HepG2 (cell line): ENCODE data around the gene PUM1. TPM values are rescaled to one million over a fixed set of nuclear protein-coding genes. Genes with fewer than 3 reads are reported as not detected.

ENCODE experiments used
- ATAC-seq: fragments of 200-7000 bp; cut with Tn5 transposase; 3 replicates; pipeline ENCODE4 v1.9.1; 2020; ENCODE audit warnings: mild to moderate bottlenecking, moderate library complexity
- BruUV-seq: library from RNA; stranded (reverse); fragments of 400-500 nt; replicated peaks from 2 replicates; lab custom pipeline; 2021; lab: Mats Ljungman, UMichigan
- CTCF ChIA-PET: fragments of 300-600 bp; formaldehyde crosslinking; extraction: SDS; loops from one replicate; lab custom pipeline; 2021; ENCODE audit warnings: low total read pairs, inconsistent platforms, low intra/inter-chr PET ratio; lab: Yijun Ruan, JAX
- POLR2A ChIA-PET: fragments of 350-600 bp; sonication (Branson Sonifier 250); formaldehyde crosslinking; loops from one replicate; lab custom pipeline; 2020; ENCODE audit warnings: antibody characterized with exemption, inconsistent platforms; lab: Yijun Ruan, JAX
- DNase-seq: peaks from one replicate; pipeline ENCODE4 v3.0.0-alpha.2; 2015; ENCODE audit warnings: low spot score
- FAIRE-seq: peaks from 3 replicates; lab custom pipeline; 2011; peaks lifted over from hg19 to GRCh38; lab: Jason Lieb, UNC
- H2AFZ ChIP-seq: one replicate; pipeline ENCODE4 v1.6.1; 2011; ENCODE audit warnings: low read length, inconsistent platforms
- H3K27ac ChIP-seq: fragments of 300-600 bp; 3 replicates; pipeline ENCODE4 v1.8.0; 2011; ENCODE audit warnings: mixed run types, mild to moderate bottlenecking, mixed read lengths, low read length, inconsistent platforms; ENCODE audit not compliant: insufficient read depth; ENCODE audit errors: extremely low read length
- H3K27me3 ChIP-seq, 2 experiments: fragments of 200-600 bp in 1 of 2; 2 replicates in 1 of 2; 3 replicates in 1 of 2; pipeline versions ENCODE4 v1.6.0 to v1.8.0; 2011; ENCODE audit warnings: low read length in 2 of 2, mild to moderate bottlenecking in 2 of 2, moderate library complexity in 2 of 2, inconsistent platforms in 1 of 2; ENCODE audit not compliant: insufficient read depth in 2 of 2, control insufficient read depth in 1 of 2
- H3K36me3 ChIP-seq, 2 experiments: fragments of 200-600 bp in 1 of 2; replicated peaks in 1 of 2; 2 replicates in 1 of 2; 3 replicates in 1 of 2; pipeline versions ENCODE4 v1.5.1 to v1.8.0; 2011; ENCODE audit warnings: low read length in 2 of 2, inconsistent platforms in 1 of 2; ENCODE audit not compliant: insufficient read depth in 2 of 2, control insufficient read depth in 1 of 2
- H3K4me1 ChIP-seq: 2 replicates; pipeline ENCODE4 v1.5.1; 2012; ENCODE audit warnings: low read length, inconsistent platforms; ENCODE audit not compliant: insufficient read depth
- H3K4me2 ChIP-seq: 2 replicates; pipeline ENCODE4 v1.6.0; 2011; ENCODE audit warnings: low read depth, low read length, inconsistent platforms
- H3K4me3 ChIP-seq, 3 experiments: fragments of 200-600 bp in 1 of 3; sonication (generic), shearing (Covaris generic) in 1 of 3; replicated peaks in 1 of 3; 2 replicates each; pipeline ENCODE4 v1.5.1; 2011 to 2016; ENCODE audit warnings: low read length in 3 of 3, inconsistent platforms in 2 of 3, low read depth in 2 of 3, mild to moderate bottlenecking in 2 of 3, control low read depth in 1 of 3, mixed read lengths in 1 of 3; ENCODE audit not compliant: insufficient read depth in 1 of 3
- H3K79me2 ChIP-seq: one replicate; pipeline ENCODE4 v1.6.1; 2011; ENCODE audit warnings: low read length, inconsistent platforms; ENCODE audit not compliant: insufficient read depth
- H3K9ac ChIP-seq: 2 replicates; pipeline ENCODE4 v1.6.0; 2011; ENCODE audit warnings: mild to moderate bottlenecking, low read depth, low read length, inconsistent platforms; ENCODE audit not compliant: insufficient read depth
- H3K9me3 ChIP-seq: 2 replicates; pipeline ENCODE4 v1.5.1; 2012; ENCODE audit warnings: mild to moderate bottlenecking, low read length
- H4K20me1 ChIP-seq: 2 replicates; pipeline ENCODE4 v1.6.0; 2011; ENCODE audit warnings: inconsistent platforms, mild to moderate bottlenecking, low read length, moderate library complexity; ENCODE audit not compliant: insufficient read depth
- AKNA ChIP-seq: sonication (generic); formaldehyde crosslinking; IDR thresholded peaks from 2 replicates; pipeline ENCODE4 v1.4.0; 2020; ENCODE audit warnings: missing genetic modification reagents, borderline replicate concordance
- BORCS8-MEF2B ChIP-seq: sonication (generic); formaldehyde crosslinking; IDR thresholded peaks from 2 replicates; pipeline ENCODE4 v1.8.0; 2022; ENCODE audit warnings: mild to moderate bottlenecking, missing genetic modification reagents
- CEBPB ChIP-seq: IDR thresholded peaks from 2 replicates; pipeline ENCODE4 v1.6.1; 2011; ENCODE audit warnings: low read depth, low read length, improper control_type of control experiment, borderline replicate concordance
- CHD2 ChIP-seq: IDR thresholded peaks from 2 replicates; pipeline ENCODE4 v1.6.1; 2011; ENCODE audit warnings: low read depth, low read length, improper control_type of control experiment
- HBP1 ChIP-seq: IDR thresholded peaks from 2 replicates; pipeline ENCODE4 v1.6.1; 2016; ENCODE audit warnings: low read depth, control low read depth
- MTERF4 ChIP-seq: sonication (generic); formaldehyde crosslinking; IDR thresholded peaks from 2 replicates; pipeline ENCODE4 v1.8.0; 2023; ENCODE audit warnings: mild to moderate bottlenecking, missing genetic modification reagents
- MXI1 ChIP-seq: IDR thresholded peaks from 3 replicates; pipeline ENCODE4 v1.6.1; 2012; ENCODE audit warnings: low read depth, low read length, inconsistent platforms, borderline replicate concordance
- NAIF1 ChIP-seq: sonication (generic); formaldehyde crosslinking; IDR thresholded peaks from 2 replicates; pipeline ENCODE4 v1.5.0; 2020; ENCODE audit warnings: mild to moderate bottlenecking, missing genetic modification reagents, borderline replicate concordance
- PLSCR1 ChIP-seq: sonication (generic); formaldehyde crosslinking; IDR thresholded peaks from 2 replicates; pipeline ENCODE4 v1.5.0; 2020; ENCODE audit warnings: missing genetic modification reagents, mild to moderate bottlenecking, borderline replicate concordance
- REL ChIP-seq: sonication (generic); formaldehyde crosslinking; conservative IDR thresholded peaks from 2 replicates; pipeline ENCODE4 v1.8.0; 2022; ENCODE audit warnings: mild to moderate bottlenecking, missing genetic modification reagents, moderate library complexity
- RXRA ChIP-seq: sonication (generic); formaldehyde crosslinking; IDR thresholded peaks from 2 replicates; pipeline ENCODE4 v1.5.1; 2020; ENCODE audit warnings: missing genetic modification reagents
- SIX1 ChIP-seq: sonication (generic); formaldehyde crosslinking; IDR thresholded peaks from 2 replicates; pipeline ENCODE4 v1.4.0; 2020; ENCODE audit warnings: missing genetic modification reagents, borderline replicate concordance
- SMAD9 ChIP-seq: sonication (generic); formaldehyde crosslinking; IDR thresholded peaks from 2 replicates; pipeline ENCODE4 v1.5.1; 2020; ENCODE audit warnings: mild to moderate bottlenecking, missing genetic modification reagents
- SSRP1 ChIP-seq: IDR thresholded peaks from 2 replicates; pipeline ENCODE4 v1.6.1; 2016; ENCODE audit warnings: control low read depth
- SYNCRIP ChIP-seq: fragments of 200-400 bp; formaldehyde crosslinking; IDR thresholded peaks from 2 replicates; pipeline ENCODE4 v1.6.1; 2018; ENCODE audit warnings: mild to moderate bottlenecking, low read depth, low read length; ENCODE audit not compliant: insufficient read depth
- ZKSCAN8 ChIP-seq: IDR thresholded peaks from 2 replicates; pipeline ENCODE4 v1.6.1; 2016; ENCODE audit warnings: borderline replicate concordance, missing genetic modification reagents, missing compliant biosample characterization
- ZNF230 ChIP-seq: sonication (generic); formaldehyde crosslinking; IDR thresholded peaks from 2 replicates; pipeline ENCODE4 v1.4.0; 2020; ENCODE audit warnings: mild to moderate bottlenecking, missing genetic modification reagents
- ZNF251 ChIP-seq: sonication (generic); formaldehyde crosslinking; IDR thresholded peaks from 2 replicates; pipeline ENCODE4 v1.9.0; 2021; ENCODE audit warnings: mild to moderate bottlenecking, missing genetic modification reagents
- ZNF713 ChIP-seq: sonication (generic); formaldehyde crosslinking; IDR thresholded peaks from 2 replicates; pipeline ENCODE4 v1.4.0; 2020; ENCODE audit warnings: mild to moderate bottlenecking, missing genetic modification reagents
- WGBS: methylation state at CpG from one replicate; pipeline ENCODE4 v1.1.6; 2017; ENCODE audit warnings: low lambda C conversion rate; 5-methylcytosine and 5-hydroxymethylcytosine counted together
- in situ Hi-C: cut with HindIII; loops from 2 replicates; pipeline ENCODE4 v1.10.0; 2017; ENCODE audit warnings: low pct_unique_long_range_greater_than_20kb; ENCODE audit not compliant: extremely low pct_ligation_motif_present
- intact Hi-C: fragments of 100-400 bp; cut with micrococcal nuclease; formaldehyde crosslinking; loops from one replicate; pipeline ENCODE4 v1.10.0; 2022; ENCODE audit not compliant: unreplicated experiment
- polyA plus RNA-seq, 8 experiments: library from polyadenylated mRNA; depleted of rRNA in 3 of 8; stranded (reverse) in 7 of 8; unstranded in 1 of 8; fragments of >200 nt; fragmentation: Illumina TruSeq in 4 of 8; extraction: Trizol in 4 of 8; gene quantifications; 2 replicates each; pipeline versions ENCODE4 v1.2.1 to v1.2.3, GENCODE V29; 2011 to 2016; ENCODE audit warnings: low read depth in 4 of 8, missing spikeins in 1 of 8, mixed read lengths in 1 of 8; ENCODE audit not compliant: insufficient read depth in 1 of 8
- total RNA-seq, 5 experiments: library from RNA; depleted of rRNA; stranded (reverse); fragments of >200 nt; fragmentation: Illumina TruSeq; extraction: Trizol; gene quantifications; 2 replicates each; pipeline ENCODE4 v1.2.3, GENCODE V29; 2016; ENCODE audit warnings: low read depth in 1 of 5

The PUM1 gene
- total and polyA plus RNA-seq, 2 of the 13 experiments (the other 11 are each of a cell fraction or from before 2014, with no cell fraction given), result 64.7 to 91.0 TPM

GRCh38 chr1:30976143-30976542 is 89.4 kb downstream of the PUM1 start:
- DNase-seq (no peak), ATAC-seq (no peak), FAIRE-seq (no peak)
- Histone ChIP-seq H3K36me3 (peaks cover 12 to 60% of the 10 kb centered on the region in 2 experiments), H3K9ac (no peak overlapping the region), H3K27ac (no peak overlapping the region), H2AFZ (no peak overlapping the region), H3K4me1 (peaks cover 49% of the 10 kb centered on the region), H3K27me3 (no peaks in the 10 kb centered on the region), H3K4me2 (no peak overlapping the region), H3K4me3 (no peak overlapping the region), H3K79me2 (peaks cover 52% of the 10 kb centered on the region), H3K9me3 (no peaks in the 10 kb centered on the region), H4K20me1 (peaks cover 63% of the 10 kb centered on the region)
- ChIA-PET CTCF (no interaction called here), POLR2A (interaction anchor here (0.7 kb wide), 1 partner anchor 90 kb away, joined by 3 read pairs; no protein-coding TSS in a partner anchor)
- in situ Hi-C loops (no loop called here), intact Hi-C loops (no loop called here)
- 100% methylated on average over 2 of the region's 2 CpGs for WGBS
- BruUV-seq, result no TSS peak
- TF ChIP-seq MXI1 (no peak), PLSCR1 (CRISPR knock-in tag) (no peak), HBP1 (CRISPR knock-in tag) (no peak), ZNF713 (CRISPR knock-in tag) (no peak), AKNA (no peak), NAIF1 (no peak), SMAD9 (CRISPR knock-in tag) (no peak), REL (CRISPR knock-in tag) (no peak), SYNCRIP (no peak), BORCS8-MEF2B (no peak), SIX1 (CRISPR knock-in tag) (no peak), ZNF251 (no peak), ZNF230 (CRISPR knock-in tag) (no peak), RXRA (no peak), CEBPB (no peak), ZKSCAN8 (no peak), SSRP1 (CRISPR knock-in tag) (no peak), CHD2 (no peak), MTERF4 (CRISPR knock-in tag) (no peak)
